Brain pericyte (primary cell): ENCODE measurements around the gene CEP104.

ENCODE experiments used
- DNase-seq: peaks from one replicate; pipeline ENCODE4 v3.0.0-alpha.2; 2012; ENCODE audit warnings: low read depth, low spot score

Gene CEP104

DNA sequence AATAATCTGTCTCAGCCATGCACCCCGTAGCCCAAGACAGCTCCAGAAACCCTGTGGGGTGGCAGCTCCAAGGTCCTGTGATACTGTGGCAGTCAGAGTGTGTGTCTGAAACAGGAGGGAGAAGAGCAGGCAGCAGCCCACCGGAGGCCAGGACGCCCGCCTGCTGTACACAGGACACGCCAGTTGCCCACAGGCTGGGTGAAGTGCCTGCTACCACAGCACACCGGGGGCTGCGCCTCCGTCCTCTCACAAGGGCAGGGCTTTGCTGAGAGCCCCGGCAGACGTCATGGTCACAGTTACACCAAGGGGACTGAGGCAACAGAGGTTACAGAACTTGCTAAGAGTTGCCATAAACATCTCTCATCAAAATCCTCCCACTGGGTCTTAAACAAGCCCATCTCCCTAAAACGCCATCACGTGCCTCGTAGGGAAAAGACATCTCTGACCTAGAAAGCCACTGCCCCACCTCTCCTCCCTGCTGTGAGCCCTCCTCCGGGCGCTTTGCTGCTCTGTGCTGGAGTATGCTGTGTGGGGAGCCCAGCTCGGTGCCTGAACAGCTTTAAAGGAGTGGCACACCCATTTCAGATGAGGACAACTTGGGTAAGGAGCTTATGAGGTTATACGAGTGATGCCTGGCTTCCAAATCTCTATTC is 37.7 kb upstream of the CEP104 start:
- no peak for DNase-seq

DNA sequence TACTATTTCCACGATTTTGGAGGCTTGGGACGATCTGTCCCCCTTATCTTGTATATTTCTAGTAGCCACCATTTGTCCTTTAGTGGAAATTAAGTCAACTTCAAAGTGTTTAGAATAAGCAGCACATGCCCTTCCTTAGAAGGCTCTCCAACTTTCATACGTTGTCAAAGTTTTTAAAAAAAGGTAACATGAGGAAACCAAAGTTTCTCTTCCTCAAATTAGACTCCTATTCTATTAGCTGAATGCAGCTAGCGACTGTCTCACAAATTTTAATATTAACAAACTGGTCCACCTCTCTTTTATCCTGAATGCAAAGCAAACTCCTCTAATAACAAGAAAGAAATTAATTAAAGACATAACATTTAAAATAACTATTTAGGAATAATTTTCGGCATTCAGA is 36.2 kb upstream of the CEP104 start:
- no peak for DNase-seq

DNA sequence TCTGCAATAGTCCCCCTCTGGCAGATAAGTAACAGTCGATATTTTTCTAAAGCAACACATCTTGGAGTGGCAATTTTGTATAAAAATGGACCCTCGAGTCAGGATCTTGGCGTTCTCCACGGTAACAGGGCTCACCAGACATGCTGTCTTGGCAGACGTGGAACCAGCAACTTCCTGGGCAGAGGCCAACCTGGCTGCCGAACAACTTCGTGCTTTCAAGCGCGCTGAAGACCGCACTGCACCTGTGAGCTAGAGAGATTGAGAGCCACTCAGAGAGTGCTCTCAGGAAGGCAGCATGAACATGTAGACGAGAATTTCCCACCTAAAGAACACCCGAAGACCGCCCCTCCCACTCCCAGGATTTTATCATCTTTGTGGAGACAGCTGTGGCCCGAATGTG is 35.7 kb upstream of the CEP104 start:
- DNase-seq = no peak

DNA sequence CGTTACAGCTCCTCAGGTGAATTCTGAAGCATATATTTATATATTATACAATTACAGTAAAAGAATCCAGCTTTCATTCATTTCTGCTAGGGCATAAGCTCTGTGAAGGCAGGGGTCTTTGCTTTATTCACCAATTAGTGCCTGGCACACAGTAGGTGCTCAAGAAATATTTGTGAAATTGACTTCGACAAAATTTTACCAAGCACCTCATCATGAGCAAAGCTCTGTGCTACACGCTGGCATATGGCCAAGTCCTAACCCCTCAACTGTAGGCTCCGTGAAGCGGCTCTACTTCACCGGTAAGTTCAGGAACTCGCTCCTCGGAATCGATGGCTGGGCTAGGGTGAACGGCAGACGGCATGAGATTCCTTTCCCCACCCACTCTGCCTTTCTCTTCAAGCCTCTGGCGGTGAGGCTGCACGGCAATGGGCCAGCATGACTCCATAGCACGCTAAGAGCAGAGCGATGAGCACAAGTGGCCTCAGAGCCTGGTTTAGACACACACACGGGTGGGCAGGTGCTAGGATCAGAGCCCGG is 34.4 kb upstream of the CEP104 start:
- DNase-seq = no peak

DNA sequence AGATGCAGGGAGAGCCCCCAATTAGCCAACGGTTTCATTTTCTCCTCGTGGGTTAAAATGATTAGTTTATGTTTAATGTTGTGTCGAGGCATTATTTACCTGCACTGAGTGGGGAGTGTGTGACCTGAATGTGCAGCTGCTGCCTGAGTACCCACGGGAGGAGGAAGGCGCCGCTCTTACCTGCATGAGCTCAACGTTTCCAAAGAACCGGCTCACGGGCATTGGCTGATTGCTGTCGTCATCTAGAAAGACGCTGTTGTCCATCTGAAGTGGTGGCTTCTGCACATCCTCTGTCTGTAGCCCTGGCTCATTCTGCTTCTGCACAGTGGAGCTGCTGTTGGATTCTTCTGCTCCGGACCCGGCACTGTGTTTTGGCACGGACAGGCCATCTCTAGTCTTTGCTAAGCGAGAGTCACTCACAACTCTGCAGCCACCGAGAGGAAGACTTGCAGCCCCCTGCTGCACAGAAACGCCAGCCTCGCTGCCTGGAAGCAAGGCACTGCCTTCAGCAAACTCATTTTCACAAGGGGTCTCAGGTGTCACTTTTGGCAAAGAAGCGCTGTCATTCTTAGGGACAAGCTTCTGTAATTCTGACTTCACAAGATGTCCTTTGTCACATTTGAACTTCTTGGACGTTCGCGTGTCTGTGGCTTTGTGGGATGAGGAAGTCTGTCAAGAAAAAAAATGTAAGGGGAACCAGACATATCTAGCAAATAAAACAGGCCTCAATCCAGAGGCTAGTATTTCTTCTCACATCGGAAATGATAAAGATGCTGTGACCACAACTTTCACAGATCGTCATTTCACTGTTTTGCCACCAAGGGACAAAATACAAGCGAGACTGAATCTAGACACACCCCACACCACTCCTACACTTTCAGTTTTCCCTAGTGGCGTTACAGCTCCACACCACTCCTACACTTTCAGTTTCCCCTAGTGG is 33.6 kb upstream of the CEP104 start:
- no peak for DNase-seq

DNA sequence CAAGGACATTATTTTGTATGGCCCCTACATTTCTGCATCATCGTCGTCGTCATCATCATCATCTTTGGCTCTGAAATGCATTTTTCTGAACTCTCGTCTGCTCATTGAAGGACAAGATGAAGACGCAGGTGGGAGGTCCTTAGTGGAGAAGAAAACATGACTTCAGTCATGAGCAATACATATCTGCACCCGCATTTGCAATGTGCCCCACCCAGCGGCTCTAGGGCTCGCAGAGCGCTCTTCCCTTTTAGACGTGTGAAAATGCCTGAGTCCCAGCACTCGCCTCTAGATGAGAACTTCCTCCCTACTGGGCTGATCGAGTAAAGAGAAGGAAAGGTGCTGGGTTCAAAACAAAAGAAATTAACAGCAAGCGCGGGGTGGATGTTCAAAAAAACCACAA is 32.9 kb upstream of the CEP104 start:
- DNase-seq = no peak

DNA sequence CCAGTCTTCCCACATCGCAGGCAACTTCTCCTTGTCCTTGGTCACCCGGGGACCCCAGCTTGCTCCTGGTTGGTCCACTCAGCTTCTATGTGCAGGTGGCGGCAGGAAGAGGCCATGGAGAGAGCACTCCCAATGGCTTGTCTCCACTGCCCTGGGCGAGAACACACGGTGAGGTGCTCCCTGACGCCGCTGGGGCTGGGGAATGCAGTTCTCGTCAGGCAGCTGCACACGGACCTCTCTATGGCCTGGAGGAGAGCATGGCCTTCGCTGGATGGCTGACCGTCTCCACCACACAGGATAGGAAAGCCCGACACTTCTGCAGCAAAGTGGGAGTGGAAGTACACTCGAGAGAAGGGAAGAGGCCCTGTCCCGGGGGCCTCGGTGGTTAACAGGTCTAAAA is 31.3 kb upstream of the CEP104 start:
- no peak for DNase-seq

DNA sequence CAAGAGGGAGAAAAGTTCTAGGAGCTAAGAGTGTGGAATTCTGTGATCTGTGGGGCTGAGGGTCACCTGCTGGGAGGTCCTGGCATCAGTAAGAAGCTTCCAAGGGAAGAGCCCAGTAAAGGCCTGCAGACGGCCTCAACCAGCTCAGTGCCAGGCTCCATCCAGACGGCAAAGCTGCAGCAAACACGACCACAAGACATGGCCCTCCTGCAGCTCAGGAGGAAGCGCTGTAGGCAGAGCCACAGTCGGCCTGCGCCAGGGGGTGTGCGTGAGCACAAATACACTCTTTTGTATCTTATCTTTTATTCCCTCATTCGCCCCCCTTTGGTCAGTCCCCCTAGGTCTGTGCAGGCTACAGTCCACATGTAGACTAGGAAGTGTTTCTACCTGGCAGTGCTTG is 29.7 kb upstream of the CEP104 start:
- no peak for DNase-seq

DNA sequence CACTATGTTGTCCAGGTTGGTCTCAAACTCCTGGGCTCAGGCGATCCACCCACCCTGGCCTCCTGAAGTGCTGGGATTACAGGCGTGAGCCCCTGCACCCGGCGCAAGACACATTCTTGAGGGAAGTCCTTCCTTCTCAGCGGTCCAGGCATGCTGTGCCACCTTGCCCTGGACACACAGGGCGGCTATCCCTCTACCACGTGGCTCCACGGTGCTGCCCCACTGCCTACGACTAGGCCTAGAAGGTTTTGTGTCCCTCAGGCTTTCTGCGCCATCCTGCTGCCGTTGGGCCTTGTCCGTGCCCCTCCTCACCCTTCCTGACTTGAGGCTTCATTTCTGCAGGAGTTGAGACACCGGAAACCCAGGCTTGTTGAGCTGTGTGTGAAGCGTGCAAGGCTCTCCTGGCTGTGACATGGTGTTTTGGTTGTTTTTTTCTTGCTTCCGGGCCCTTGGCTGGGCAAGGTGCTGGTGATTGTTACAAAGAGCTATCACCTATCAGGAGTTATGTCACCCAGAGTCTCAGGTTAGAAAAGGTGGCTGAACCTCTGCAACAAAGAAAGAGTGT is 29.2 kb upstream of the CEP104 start:
- no peak for DNase-seq

DNA sequence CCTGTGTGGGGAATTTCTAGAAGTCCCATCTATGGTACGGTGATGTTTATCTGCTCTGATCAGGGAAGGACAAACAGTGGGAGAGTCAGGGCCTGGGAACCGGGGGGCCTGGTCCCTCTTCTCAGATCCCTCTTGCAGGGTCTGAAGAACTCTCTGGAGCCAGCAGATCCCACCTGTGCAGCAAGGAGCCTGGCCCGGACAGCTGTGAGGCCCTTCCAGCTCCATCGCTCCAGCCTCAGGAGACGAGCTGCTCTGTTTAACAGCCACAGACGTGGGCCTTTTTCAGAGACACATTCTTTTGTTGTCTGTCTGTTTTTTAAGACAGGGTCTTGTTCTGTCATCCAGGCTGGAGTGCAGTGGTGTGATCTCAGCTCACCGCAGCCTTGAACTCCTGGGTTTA is 28.6 kb upstream of the CEP104 start:
- no peak for DNase-seq

DNA sequence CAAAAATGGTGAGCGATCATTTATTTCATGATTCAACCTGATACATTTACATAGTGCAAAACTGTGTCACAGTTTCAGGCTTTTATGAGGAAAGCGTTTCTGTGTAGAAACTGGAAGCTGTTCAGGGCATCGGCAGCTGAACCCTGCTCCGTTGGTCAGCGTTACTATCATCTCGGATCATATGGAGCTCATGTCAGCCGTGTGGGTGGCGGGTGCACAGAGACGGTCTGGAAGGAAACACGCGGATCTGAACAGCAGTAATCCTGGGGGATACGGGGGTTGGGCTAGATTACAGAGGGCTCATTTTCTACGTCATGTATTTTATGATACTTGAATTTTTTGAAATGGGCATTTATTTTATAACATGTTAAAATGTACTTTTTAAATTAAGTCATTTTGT is 28.0 kb upstream of the CEP104 start:
- no peak for DNase-seq

DNA sequence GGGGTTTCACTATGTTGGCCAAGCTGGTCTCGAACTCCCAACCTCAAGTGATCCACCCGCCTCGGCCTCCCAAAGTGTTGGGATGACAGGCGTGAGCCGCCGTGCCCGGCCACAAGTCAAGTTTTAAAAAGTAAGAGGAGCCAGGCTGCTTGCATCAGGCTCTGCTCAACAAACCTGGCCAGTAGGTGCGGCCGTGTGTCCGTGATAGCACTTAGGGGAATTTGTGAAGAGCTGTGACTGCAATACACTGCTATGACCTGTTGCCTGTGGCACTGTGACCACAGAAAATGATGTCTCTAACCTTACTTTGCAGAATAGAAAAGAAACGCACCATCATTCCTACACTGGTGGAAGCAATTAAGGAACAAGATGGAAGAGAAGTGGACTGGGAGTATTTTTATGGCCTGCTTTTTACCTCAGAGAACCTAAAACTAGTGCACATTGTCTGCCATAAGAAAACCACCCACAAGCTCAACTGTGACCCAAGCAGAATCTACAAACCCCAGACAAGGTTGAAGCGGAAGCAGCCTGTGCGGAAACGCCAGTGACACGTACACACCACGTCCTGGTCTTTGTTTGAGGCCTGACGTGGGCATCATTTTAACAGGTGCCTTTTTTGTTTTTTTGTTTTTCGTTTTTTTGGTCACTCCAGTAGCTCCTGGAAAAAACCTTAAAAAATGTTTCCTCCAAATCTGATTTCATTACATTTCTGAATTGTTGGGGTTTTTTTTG is 26.3 kb upstream of the CEP104 start:
- no peak for DNase-seq

DNA sequence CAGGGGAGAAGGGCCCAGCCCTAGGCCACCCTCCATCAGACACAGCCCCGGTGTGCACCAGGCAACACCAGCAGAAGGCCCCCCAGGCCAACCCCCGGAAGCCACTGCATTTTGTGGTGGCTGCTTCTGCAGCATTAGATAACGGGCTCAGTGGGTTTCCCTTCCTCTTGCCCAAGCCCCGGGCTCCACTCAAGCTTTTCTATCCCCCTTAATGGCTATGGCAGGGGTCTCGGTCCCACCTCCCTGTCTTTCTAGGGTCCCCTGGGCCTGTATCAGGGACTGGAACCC is 24.1 kb upstream of the CEP104 start:
- DNase-seq = no peak

DNA sequence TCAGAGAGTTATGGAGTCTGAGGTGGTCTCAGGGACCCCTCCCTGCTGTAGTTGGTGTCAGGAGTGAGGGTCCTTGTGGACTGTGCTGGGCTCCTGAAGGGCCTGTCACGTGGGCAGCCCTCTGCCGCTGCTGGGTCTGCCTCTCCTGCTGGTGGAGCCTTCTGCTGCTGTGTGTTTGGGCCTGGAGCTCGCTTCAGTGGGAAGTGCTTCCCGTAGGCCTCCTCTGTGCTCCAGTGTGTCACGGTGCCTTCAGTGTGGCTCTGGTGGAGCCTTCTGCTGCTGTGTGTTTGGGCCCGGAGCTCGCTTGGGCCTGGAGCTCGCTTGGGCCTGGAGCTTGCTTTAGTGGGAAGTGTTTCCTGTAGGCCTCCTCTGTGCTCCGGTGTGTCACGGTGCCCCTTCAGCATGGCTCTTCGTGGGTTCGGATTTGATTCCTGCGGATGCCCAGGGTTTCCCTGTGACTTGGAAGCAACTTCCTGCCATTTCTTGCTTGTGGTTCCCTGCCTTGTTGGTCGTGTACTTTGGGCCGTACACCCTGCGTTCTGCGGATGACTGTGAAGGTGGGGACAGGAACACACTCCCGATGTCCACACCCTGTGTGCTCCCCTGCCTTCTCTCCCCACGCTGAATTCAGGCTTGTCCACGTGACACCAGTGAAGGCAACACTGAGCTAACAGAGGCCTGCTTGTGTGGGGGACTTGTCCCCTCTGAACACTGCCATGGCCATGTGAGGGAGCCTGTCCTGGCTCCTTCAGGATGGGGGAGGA is 23.6 kb upstream of the CEP104 start:
- no peak for DNase-seq

DNA sequence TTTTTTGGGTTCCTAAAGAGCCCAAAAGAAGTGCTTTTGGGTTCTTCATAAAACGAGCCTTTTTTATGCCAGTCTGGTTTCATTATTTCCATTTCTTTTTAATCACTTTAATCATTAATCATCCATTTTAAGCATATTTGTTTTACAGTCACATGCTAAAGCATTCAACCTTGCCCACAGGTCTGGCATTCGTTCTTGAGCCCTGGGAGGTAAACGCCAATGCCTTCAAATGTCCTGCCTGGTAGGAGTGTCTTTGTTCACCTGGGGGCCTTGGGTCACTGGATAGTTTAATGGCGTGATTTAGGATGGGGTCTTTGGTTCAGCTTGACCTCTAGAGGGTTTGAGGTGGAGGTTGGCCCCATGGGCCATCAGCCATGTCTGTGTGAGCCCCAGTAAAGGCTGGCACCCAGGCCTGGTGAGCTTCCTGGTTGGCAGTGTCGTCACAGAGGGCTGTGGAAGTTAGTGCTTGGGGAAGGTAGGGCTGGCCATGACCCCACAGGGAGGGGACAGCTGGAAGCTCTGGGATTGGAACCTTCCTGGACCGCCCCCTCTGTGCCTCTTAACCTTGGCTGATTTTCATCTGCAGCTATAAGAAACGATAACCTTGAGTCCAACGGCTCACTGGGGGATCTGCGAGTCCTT is 22.9 kb upstream of the CEP104 start:
- no peak for DNase-seq

DNA sequence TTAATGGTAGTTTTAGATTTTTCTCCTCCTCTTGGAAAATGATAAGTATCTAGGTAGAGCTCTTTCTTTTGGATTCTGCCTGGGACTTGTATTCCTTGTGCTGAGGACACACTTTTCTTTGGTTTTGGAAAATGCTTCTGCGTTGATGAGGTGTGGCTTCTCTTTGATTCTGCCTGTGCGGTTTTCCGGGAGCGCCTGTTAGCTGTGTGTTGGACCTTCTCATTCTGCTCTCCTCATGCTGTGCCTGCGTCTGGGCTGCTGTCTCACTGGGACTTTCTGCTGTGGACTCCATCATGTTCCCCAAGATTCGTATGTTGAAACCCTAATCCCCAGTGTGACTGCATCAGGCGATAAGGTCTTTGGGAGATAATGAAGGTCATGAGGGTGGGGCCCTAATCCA is 22.1 kb upstream of the CEP104 start:
- no peak for DNase-seq

DNA sequence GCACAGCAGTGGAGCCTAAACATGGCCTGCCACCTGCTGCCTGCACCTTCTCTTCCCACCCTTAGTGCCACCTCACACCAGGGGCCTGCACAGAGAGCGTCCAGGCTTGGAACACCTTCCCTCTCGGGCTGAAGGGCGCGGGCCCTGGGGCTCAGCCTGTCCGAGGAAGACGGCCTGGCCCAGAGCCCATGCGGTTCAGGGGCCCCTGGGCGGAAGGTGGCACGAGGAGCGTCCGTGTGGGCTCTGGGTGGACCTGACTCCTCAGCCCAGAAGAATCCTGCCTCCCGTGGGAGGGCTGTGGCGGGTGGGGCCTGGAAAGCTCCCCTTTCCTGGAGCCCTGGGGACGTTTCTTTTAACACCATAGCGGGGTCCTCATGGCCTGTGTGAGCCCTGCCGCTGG is 19.7 kb upstream of the CEP104 start:
- DNase-seq = no peak

DNA sequence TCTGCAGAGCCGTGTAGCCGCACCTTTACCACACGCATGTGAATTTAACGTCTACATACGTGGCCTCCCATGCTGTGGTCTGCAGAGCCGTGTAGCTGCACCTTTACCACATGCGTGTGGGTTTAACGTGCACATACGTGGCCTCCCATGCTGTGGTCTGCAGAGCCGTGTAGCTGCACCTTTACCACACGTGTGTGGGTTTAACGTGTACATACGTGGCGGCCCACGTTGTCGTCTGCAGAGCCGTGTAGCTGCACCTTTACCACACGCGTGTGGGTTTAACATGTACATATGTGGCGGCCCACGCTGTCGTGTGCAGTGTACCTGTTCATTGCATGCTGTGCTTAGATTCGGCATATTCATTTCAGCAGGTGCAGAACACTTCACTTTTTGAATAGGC is 17.7 kb upstream of the CEP104 start:
- no peak for DNase-seq

DNA sequence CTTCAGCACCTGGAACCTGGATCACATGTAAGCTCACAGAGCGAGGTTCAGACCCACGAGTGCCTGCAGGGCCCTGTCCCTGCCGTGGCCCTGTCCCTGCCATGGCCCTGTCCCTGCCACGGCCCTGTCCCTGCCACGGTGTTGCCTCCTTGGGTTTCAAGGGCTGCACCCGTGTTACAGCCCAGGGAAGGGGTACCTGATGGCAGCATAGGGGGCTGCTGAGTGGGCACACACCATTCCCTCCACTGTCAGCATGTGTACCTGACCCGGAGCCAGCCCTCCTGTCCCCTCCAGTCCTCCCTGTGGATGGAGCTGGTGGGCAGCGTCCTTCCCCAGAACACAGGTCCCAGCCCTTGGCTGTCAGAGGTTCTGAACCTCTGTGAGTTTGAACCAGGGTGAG is 15.5 kb upstream of the CEP104 start:
- no peak for DNase-seq

DNA sequence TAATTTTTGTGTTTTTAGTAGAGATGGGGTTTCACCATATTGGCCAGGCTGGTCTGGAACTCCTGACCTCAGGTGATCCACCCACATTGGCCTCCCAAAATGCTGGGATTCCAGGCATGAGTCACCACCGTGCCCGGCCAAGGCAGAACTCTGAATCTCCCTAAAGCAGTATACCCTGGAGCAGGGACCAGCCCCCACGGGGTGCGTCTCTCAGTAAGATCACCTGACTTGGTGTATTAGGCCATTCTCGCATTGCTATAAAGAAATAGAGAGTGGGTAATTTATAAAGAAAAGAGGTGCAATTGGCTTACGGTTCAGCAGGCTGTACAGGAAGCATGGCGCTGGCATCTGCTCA is 14.4 kb upstream of the CEP104 start:
- no peak for DNase-seq

DNA sequence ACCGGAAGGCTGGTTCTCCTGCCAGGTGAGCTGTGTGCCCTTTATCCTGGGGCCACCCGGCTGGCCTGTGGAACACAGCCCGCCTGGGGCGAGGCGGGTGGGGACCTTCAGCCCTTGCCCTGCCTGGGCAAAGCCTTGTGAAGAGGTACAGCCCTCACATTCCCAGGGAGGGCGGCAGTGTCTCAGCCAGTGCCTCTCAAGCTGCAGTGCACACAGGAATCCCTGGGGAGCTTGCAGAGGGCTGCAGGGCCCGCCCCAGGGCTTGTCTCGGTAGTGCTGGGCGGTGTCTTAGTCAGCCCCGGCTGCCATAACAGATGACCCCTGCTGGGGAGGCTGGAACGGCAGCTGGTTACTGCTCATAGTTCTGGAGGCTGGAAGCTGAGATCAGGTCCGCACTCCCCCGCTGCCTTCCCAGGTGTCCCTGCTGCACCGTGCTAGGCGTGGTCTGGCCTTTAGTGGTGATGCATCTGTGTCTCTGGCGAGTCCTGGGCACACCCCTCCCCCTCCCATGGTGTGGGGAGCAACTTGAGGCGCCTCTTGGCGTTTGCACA is 12.8 kb upstream of the CEP104 start:
- no peak for DNase-seq
